NCI-H1436 (cell line): ENCODE measurements around the gene RPS27L.

ENCODE experiments used
- DNase-seq: peaks from one replicate; lab custom pipeline; 2025; lab: John Stamatoyannopoulos, UW

RPS27L gene

GRCh38 chr15:63188247-63188925, 31.1 kb upstream of the RPS27L start:
- no peak for DNase-seq

- no peak for DNase-seq
These were observed 30.4 kb upstream of the RPS27L start for GRCh38 chr15:63187589-63188226.

GRCh38 chr15:63186065-63186464, 28.8 kb upstream of the RPS27L start:
- DNase-seq = no peak

- DNase-seq = no peak
These were observed 27.9 kb upstream of the RPS27L start for GRCh38 chr15:63185206-63185605.

GRCh38 chr15:63181648-63182047, 24.4 kb upstream of the RPS27L start:
- DNase-seq = no peak

DNA sequence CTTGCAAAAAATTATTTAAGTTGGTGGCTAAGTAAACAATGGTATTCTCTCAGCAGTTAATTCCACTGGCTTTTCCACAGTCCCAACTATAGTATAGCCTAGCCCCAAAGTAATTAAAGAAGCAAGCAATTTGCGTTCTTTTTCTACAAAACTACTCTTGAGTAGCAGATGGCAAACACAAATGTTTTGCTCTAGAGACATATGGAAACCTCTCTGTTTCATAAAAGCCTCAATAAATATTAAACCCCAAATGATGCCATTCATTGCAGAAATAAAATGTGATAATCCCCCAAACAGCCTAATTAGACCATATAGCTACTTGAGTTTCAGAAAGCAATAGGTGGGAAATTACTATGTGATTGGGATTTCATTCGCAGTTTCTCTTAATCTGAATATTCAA, 23.5 kb upstream of the RPS27L start:
- no peak for DNase-seq

DNA sequence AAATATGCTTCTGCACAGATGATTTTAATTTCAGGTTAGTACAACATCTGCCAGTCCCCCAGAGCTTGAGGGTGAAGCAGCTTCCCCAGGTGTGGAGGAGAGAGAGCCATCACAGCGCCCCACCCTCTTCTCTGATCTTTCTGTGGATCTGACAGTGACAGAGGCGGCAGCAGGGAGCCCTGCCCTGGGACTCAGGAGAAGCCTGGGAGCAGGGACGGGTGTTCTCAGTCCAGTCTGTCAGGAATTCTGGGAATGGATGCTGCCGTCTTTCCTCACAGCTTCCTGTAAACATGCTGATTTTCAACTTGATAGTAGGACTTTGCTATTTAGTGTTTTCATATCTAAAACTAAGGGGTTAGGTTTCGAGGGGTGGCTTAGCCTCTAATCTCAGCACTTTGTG, 20.8 kb upstream of the RPS27L start:
- no peak for DNase-seq

GRCh38 chr15:63176302-63176701, 19.0 kb upstream of the RPS27L start:
- no peak for DNase-seq

GRCh38 chr15:63172851-63173451, 15.7 kb upstream of the RPS27L start:
- no peak for DNase-seq

DNA sequence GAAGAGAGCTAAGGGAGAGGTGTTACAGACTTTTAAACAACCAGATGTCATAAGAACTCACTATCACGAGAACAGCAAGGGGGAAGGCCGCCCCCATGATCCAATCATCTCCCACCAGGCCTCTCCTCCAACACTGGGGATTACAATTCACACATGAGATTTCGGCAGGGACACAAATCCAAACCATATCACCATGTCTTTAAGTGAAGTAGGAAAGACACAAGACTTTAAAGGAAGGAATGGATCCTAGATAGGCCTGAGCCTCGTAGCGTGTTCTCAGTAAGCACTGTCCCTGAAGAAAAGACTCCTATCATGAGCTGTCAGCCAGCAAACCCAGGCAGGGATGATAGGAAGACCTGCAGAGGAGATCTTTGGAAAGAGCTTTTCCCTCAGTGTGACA, 15.1 kb upstream of the RPS27L start:
- DNase-seq = no peak

DNA sequence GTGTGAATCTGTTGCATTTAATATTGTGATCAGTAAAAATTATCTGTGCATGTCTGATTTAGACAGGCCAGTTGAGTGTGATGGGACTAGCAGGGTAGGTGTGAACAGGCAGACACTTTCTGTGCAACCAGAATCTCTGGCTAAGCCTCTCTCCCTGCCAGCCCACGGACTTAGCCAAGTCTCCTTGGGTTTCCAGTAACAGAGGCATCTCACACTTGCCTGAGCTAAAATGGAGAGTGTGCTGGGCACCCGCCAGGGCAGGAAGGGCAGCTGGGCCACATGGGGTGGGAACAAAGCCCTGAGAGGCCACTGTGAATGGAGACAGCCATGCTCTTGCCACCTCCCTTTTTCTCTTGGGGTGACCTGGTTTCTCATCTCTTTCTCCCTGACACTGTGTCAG, 12.5 kb upstream of the RPS27L start:
- no peak for DNase-seq

DNA sequence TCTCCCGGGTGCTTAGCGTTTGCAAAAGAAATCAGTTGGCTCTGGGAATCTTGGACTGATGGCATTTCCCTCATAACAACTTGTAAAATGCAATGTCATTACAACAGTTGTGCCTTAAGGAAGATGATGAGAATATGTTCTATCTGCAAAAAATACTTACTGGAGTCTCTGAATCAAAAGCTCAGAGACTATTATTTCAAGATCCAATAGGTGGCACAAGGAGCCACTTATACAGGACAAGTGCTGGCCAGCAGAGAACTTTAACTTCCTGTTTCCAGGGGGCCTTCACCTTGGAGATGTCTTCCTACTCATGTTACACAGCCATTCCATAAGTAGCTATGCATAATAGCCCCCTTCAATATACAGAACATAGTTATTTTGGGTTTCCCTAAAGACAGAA, 8.9 kb upstream of the RPS27L start:
- DNase-seq = no peak

DNA sequence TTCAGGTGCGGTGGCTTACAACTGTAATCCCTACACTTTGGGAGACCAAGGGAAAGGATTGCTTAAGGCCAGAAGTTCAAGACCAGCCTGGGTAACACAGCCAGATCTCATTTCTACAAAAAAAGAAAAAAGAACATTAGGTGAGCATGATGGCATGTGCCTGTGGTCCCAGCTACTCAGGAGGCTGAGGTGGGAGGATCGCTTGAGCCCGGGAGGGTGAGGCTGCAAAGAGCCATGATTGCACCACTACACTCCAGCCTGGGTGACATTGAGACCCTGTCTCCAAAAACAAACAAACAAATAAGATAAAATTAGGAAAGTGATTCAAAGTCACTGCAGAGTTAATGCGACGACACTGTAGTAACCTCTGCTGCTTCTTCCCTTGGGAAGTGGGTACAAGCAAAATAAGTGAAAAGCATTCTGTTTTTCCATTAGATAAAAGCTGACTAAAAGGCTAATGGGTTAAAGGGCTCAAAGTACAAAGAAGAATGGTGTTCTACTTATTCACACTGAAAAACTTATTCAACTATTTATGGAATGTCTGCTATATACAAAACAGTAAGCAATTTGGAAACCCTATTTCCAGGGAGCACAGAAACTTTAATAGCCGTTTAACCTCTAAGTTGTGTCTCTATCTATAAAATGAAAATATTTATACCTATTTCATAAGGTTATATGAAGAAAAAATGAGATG, 8.0 kb upstream of the RPS27L start:
- DNase-seq = no peak

GRCh38 chr15:63163217-63163616, 5.9 kb upstream of the RPS27L start:
- DNase-seq = no peak

DNA sequence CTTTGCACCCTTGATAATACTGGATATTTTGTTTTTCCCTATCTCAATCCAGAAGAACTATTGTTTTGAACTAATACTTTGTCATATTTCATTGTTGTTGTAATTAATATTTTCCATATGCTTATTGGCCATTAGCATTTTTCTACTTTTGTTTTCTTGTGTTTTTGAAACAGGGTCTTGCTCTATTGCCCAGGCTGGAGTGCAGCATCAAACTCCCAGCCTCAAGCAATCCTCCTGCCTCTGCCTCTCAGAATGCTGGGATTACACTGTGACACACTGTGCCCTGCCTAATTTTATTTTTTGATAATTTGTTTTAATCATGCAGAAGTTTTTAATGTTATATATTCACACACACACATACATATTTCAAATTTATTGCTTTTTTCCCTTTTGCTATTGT, 3.4 kb upstream of the RPS27L start:
- DNase-seq = no peak

DNA sequence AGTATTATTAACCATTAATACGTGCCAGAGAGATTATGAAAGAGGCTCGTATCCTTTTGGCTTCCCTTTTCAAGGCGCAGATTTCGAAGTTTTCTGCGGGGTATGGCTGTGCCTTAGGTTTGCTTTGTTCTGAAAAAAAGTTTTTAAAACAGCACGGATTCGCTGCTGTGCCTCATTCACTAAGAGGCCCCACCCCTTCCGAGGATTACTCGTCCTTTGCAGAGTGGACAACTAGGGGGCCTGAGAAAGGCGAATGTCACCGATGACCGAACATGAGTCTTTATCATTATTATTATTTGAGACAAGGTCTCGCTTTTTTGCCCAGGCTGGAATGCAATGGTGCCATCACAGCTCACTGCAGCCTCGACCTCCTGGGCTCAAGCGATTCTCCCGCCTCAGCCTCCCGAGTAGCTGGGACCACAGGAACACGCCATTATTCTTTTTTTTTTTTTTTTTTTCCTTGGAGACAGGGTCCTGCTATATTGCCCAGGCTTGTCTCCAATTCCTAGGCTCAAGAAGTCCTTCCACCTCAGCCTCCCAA, 684 bp upstream of the RPS27L start:
- DNase-seq = no peak

DNA sequence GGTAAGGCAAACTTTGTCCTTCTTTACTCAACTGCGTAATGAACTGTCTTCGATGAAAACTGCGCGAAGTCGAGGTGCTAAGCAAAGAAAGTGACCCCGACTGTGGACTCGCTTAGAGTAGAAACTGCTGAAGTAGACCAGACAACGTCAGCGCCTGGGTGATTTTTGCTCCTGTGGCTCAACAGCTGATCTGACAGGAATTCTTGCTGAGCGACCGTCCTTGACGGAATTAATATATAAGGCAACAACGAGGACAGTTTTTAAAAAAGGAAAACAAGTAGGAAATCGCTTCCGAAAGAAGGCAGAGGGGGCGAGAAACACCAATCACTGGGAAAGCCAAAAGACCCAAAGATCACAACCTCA, 541 bp downstream of the RPS27L start:
- DNase-seq = no peak

GRCh38 chr15:63156086-63156710, 1.1 kb downstream of the RPS27L start:
- DNase-seq = no peak

GRCh38 chr15:63155486-63155885, 1.8 kb downstream of the RPS27L start:
- DNase-seq = no peak

GRCh38 chr15:63151665-63152064, 5.6 kb downstream of the RPS27L start:
- DNase-seq = no peak

DNA sequence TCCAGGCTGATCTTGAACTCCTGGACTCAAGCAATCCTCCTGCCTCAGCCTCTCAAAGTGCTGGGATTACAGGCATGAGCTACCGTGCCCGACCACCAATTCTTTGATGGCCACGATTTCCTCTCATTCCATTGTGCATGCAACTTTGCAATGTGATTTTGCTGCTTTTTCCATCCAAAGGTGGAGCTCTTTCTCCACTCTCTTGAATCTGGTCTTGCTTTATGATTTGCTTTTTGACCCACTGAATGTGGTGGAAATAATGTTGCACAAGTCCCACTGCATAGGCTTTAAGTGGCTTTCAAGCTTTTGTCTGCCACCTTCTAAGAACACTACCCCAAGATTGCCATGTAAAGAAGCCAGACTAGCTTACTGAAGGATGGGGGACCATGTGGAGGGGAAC, 10.6 kb downstream of the RPS27L start:
- no peak for DNase-seq

- no peak for DNase-seq
These were observed 11.9 kb downstream of the RPS27L start for GRCh38 chr15:63145426-63145825.
